Neural progenitor cell (in vitro differentiated cells): Measurements from ENCODE around the gene KLC3. TPM values are rescaled to one million over a fixed set of nuclear protein-coding genes. Genes with fewer than 3 reads are reported as not detected.
A peak's percentile ranks its signal among the peaks of the same experiment; 100 is the strongest.

Source experiments
- DNase-seq: peaks from one replicate; pipeline ENCODE4 v3.0.0-alpha.2; 2016; ENCODE audit warnings: low spot score
- H2AFZ ChIP-seq: fragments of 200-600 bp; sonication (generic); replicated peaks from 2 replicates; pipeline ENCODE4 v1.6.1; 2016; ENCODE audit warnings: antibody characterized with exemption
- H3F3A ChIP-seq: fragments of 200-600 bp; sonication (generic); 2 replicates; pipeline ENCODE4 v1.6.1; 2016; ENCODE audit warnings: antibody characterized with exemption, low read depth
- H3K27ac ChIP-seq: fragments of 200-600 bp; sonication (generic); 2 replicates; pipeline ENCODE4 v1.5.1; 2016; ENCODE audit warnings: mild to moderate bottlenecking
- H3K27me3 ChIP-seq: fragments of 200-600 bp; sonication (generic); 2 replicates; pipeline ENCODE4 v1.6.1; 2016; ENCODE audit warnings: mild to moderate bottlenecking, moderate library complexity
- H3K36me3 ChIP-seq: fragments of 200-600 bp; sonication (generic); 2 replicates; pipeline ENCODE4 v1.5.1; 2016
- H3K4me1 ChIP-seq: fragments of 200-600 bp; sonication (generic); 2 replicates; pipeline ENCODE4 v1.6.1; 2016; ENCODE audit warnings: mixed run types
- H3K4me2 ChIP-seq: fragments of 200-600 bp; sonication (generic); 2 replicates; pipeline ENCODE4 v1.6.1; 2016
- H3K4me3 ChIP-seq: fragments of 200-600 bp; sonication (generic); 2 replicates; pipeline ENCODE4 v1.5.1; 2016
- H3K79me2 ChIP-seq: fragments of 200-600 bp; sonication (generic); 2 replicates; pipeline ENCODE4 v1.6.1; 2016; ENCODE audit warnings: low read depth
- H3K9ac ChIP-seq: fragments of 200-600 bp; sonication (generic); 2 replicates; pipeline ENCODE4 v1.6.1; 2016
- H3K9me3 ChIP-seq: fragments of 200-600 bp; sonication (generic); 2 replicates; pipeline ENCODE4 v1.5.1; 2016; ENCODE audit warnings: low read depth
- H4K20me1 ChIP-seq: fragments of 200-600 bp; sonication (generic); 2 replicates; pipeline ENCODE4 v1.6.1; 2016; ENCODE audit warnings: low read depth
- H3K27ac Mint-ChIP-seq: 3 replicates; pipeline ENCODE4 v1.8.0; 2021; ENCODE audit warnings: mixed read lengths
- H3K27me3 Mint-ChIP-seq: 2 replicates; pipeline ENCODE4 v1.8.0; 2022; ENCODE audit warnings: low read depth, mild to moderate bottlenecking, inconsistent platforms, moderate library complexity, mixed read lengths; ENCODE audit not compliant: insufficient read depth
- H3K36me3 Mint-ChIP-seq: 3 replicates; pipeline ENCODE4 v1.8.0; 2021; ENCODE audit warnings: mixed read lengths
- H3K4me1 Mint-ChIP-seq: 3 replicates; pipeline ENCODE4 v1.8.0; 2021; ENCODE audit warnings: mixed read lengths
- H3K4me3 Mint-ChIP-seq: 3 replicates; pipeline ENCODE4 v1.8.0; 2021; ENCODE audit warnings: mild to moderate bottlenecking, moderate library complexity, mixed read lengths
- H3K9me3 Mint-ChIP-seq: 3 replicates; pipeline ENCODE4 v1.8.0; 2020; ENCODE audit warnings: mixed read lengths
- EZH2 ChIP-seq: fragments of 200-600 bp; sonication (generic); IDR thresholded peaks from 2 replicates; pipeline ENCODE4 v1.6.1; 2017; ENCODE audit warnings: antibody characterized with exemption, mild to moderate bottlenecking, moderate library complexity
- EZH2phosphoT487 ChIP-seq: fragments of 200-600 bp; sonication (generic); IDR thresholded peaks from 2 replicates; pipeline ENCODE4 v1.6.1; 2017; ENCODE audit warnings: antibody characterized with exemption
- total RNA-seq: library from RNA; depleted of rRNA; stranded (reverse); fragments of >200 nt; gene quantifications from 2 replicates; pipeline ENCODE4 v1.2.3, GENCODE V29; 2015; ENCODE audit warnings: low replicate concordance
- TF ChIP-seq, protein P1 (sequence below): fragments of 200-600 bp; sonication (generic); IDR thresholded peaks from 2 replicates; pipeline ENCODE4 v1.5.1; 2017; ENCODE audit warnings: antibody characterized with exemption, mild to moderate bottlenecking

The KLC3 gene
- total RNA-seq, 1 donor from 2014 or later = not detected

DNA sequence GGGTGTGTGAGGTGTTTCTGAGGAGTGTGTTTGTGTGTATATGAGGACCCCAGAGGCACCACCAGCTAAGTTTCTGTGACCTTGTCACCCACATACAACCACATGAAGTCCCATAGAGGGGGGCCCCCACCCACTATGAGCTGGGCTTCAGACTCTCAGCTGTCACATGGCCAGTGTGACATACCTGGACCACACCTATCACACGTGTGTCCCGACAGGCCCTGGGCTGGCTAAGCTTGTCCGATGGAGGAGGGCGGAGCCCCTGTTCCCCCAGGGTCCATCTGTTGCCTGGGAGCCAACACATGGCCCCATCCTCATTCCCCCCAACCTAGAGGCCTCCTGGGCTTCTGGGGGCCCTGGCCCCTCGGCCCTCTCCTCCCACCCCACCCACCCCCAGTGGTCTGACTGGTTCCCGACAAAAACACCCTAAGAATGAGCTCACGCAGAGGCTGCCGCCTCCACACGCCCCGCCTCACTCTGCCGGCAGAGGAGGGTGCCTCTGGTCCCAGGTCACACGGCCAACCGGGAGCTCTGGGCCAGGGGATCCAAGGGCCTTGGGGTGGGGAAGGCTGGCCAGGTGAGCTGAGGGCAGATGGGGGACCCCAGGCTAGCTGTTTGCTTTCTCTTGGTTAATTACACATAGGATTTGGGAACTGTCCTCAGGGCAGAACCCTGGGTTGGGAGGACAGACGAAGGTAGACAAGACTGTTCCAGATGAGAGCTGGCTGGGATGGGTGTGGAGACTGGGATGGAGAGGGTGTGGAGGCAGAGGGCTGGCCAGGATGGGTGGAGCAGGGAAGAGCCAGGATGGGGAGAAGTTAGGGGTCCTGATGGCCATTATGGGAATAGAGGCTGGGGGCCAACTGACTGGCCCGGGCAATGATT lies 4.3 kb downstream of the KLC3 start:
- Mint-ChIP-seq H3K27ac (no peak overlapping the region), H3K27me3 (peaks cover 12% of the 10 kb centered on the region), H3K4me3 (no peak overlapping the region), H3K4me1 (peaks cover 7% of the 10 kb centered on the region), H3K36me3 (peaks cover 4% of the 10 kb centered on the region), H3K9me3 (no peaks in the 10 kb centered on the region)
- no peaks in the 10 kb centered on the region for H3K9me3 ChIP-seq
- H3F3A ChIP-seq = peaks cover 4% of the 10 kb centered on the region
- no peak overlapping the region for H3K4me3 ChIP-seq
- peaks cover 53% of the 10 kb centered on the region for H3K27me3 ChIP-seq
- no peaks in the 10 kb centered on the region for H3K36me3 ChIP-seq
- H4K20me1 ChIP-seq = peaks cover 11% of the 10 kb centered on the region
- H3K27ac ChIP-seq = no peak overlapping the region
- no peaks in the 10 kb centered on the region for H3K79me2 ChIP-seq
- no peaks in the 10 kb centered on the region for H3K4me1 ChIP-seq
- no peak for TF ChIP-seq EZH2phosphoT487
- TF ChIP-seq, protein P1, sequence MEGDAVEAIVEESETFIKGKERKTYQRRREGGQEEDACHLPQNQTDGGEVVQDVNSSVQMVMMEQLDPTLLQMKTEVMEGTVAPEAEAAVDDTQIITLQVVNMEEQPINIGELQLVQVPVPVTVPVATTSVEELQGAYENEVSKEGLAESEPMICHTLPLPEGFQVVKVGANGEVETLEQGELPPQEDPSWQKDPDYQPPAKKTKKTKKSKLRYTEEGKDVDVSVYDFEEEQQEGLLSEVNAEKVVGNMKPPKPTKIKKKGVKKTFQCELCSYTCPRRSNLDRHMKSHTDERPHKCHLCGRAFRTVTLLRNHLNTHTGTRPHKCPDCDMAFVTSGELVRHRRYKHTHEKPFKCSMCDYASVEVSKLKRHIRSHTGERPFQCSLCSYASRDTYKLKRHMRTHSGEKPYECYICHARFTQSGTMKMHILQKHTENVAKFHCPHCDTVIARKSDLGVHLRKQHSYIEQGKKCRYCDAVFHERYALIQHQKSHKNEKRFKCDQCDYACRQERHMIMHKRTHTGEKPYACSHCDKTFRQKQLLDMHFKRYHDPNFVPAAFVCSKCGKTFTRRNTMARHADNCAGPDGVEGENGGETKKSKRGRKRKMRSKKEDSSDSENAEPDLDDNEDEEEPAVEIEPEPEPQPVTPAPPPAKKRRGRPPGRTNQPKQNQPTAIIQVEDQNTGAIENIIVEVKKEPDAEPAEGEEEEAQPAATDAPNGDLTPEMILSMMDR = no peak
- no peak for TF ChIP-seq EZH2
- H3K9ac ChIP-seq = no peak overlapping the region
- no peak overlapping the region for H2AFZ ChIP-seq
- H3K4me2 ChIP-seq = no peak overlapping the region
- DNase-seq = no peak

DNA sequence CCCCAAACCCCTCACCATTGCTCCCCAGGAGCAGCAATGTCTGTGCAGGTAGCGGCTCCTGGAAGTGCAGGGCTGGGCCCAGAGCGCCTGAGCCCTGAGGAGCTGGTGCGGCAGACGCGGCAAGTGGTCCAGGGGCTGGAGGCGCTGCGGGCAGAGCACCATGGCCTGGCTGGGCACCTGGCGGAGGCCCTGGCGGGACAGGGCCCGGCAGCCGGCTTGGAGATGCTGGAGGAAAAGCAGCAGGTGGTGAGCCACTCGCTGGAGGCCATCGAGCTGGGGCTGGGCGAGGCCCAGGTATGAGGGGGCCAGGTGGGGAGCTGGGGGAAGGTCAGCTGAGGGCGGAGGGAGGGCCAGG lies 4.9 kb downstream of the KLC3 start:
- H3K79me2 ChIP-seq = no peaks in the 10 kb centered on the region
- Mint-ChIP-seq H3K27ac (no peak overlapping the region), H3K4me1 (peaks cover 4% of the 10 kb centered on the region), H3K27me3 (peaks cover 8% of the 10 kb centered on the region), H3K4me3 (no peak overlapping the region), H3K36me3 (peaks cover 4% of the 10 kb centered on the region), H3K9me3 (no peaks in the 10 kb centered on the region)
- peaks cover 4% of the 10 kb centered on the region for H3F3A ChIP-seq
- TF ChIP-seq, protein P1 = no peak
- TF ChIP-seq EZH2 = no peak
- TF ChIP-seq EZH2phosphoT487 = no peak
- peaks cover 47% of the 10 kb centered on the region for H3K27me3 ChIP-seq
- H4K20me1 ChIP-seq = peaks cover 7% of the 10 kb centered on the region
- H3K36me3 ChIP-seq = no peaks in the 10 kb centered on the region
- H2AFZ ChIP-seq = no peak overlapping the region
- no peak overlapping the region for H3K4me3 ChIP-seq
- H3K4me1 ChIP-seq = no peaks in the 10 kb centered on the region
- H3K9ac ChIP-seq = no peak overlapping the region
- H3K9me3 ChIP-seq = no peaks in the 10 kb centered on the region
- H3K4me2 ChIP-seq = no peak overlapping the region
- no peak for DNase-seq
- H3K27ac ChIP-seq = no peak overlapping the region

DNA sequence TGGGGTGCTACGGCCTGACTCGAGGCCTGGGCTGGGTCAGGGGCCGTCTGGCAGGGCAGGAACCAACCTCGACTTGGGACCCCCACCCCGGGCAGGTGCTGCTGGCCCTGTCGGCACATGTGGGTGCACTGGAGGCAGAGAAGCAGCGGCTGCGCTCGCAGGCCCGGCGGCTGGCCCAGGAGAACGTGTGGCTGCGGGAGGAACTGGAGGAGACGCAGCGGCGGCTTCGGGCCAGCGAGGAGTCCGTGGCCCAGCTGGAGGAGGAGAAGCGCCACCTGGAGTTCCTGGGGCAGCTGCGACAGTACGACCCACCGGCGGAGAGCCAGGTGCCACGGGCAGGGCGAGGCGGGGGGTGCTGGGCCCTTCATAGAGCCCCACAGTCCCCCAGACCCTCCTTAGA lies 5.9 kb downstream of the KLC3 start:
- H3K36me3 ChIP-seq = no peaks in the 10 kb centered on the region
- peaks cover 7% of the 10 kb centered on the region for H4K20me1 ChIP-seq
- no peak overlapping the region for H2AFZ ChIP-seq
- H3K9me3 Mint-ChIP-seq = no peaks in the 10 kb centered on the region
- no peak overlapping the region for H3K27ac Mint-ChIP-seq
- H3K4me3 ChIP-seq = no peak overlapping the region
- no peaks in the 10 kb centered on the region for H3K79me2 ChIP-seq
- no peak overlapping the region for H3K9ac ChIP-seq
- peak; percentile 32 for DNase-seq
- H3K4me1 ChIP-seq = no peaks in the 10 kb centered on the region
- TF ChIP-seq, protein P1 = no peak
- TF ChIP-seq EZH2phosphoT487 (no peak), EZH2 (no peak)
- H3K27me3 Mint-ChIP-seq = peaks cover 8% of the 10 kb centered on the region
- H3K27me3 ChIP-seq = peaks cover 37% of the 10 kb centered on the region
- H3K4me3 Mint-ChIP-seq = no peak overlapping the region
- H3K36me3 Mint-ChIP-seq = peaks cover 4% of the 10 kb centered on the region
- H3K27ac ChIP-seq = no peak overlapping the region
- H3F3A ChIP-seq = peaks cover under 1% of the 10 kb centered on the region
- H3K9me3 ChIP-seq = no peaks in the 10 kb centered on the region
- H3K4me1 Mint-ChIP-seq = peaks cover 4% of the 10 kb centered on the region
- no peak overlapping the region for H3K4me2 ChIP-seq
